ENCODE data around the gene SERPINA12. TPM values are rescaled to one million over a fixed set of nuclear protein-coding genes. Genes with fewer than 3 reads are reported as not detected.

SERPINA12 gene
- total and polyA plus RNA-seq, 8 donors = not detected

DNA sequence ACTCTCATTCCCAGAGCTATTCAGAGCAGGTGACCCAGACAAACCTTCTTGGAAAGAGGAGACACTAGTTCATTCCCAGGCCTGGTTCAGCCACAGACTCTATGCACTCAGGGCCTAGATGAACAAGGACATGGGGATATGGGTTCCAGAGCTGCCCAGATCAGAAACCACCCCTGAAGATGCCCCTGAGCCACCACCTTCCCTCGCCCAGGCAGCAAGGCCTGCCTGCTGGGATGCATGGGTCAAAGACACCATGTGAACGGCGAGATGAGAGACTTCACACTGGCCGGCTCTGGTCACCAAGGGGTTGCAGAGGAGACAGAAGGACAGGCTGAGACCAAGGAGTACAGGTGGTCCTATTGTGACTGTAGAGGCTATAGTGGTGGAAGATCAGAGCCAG lies 4.1 kb downstream of the SERPINA12 start:
- no peaks in the 10 kb centered on the region for H3K9me3 ChIP-seq
- TF ChIP-seq, protein P1, sequence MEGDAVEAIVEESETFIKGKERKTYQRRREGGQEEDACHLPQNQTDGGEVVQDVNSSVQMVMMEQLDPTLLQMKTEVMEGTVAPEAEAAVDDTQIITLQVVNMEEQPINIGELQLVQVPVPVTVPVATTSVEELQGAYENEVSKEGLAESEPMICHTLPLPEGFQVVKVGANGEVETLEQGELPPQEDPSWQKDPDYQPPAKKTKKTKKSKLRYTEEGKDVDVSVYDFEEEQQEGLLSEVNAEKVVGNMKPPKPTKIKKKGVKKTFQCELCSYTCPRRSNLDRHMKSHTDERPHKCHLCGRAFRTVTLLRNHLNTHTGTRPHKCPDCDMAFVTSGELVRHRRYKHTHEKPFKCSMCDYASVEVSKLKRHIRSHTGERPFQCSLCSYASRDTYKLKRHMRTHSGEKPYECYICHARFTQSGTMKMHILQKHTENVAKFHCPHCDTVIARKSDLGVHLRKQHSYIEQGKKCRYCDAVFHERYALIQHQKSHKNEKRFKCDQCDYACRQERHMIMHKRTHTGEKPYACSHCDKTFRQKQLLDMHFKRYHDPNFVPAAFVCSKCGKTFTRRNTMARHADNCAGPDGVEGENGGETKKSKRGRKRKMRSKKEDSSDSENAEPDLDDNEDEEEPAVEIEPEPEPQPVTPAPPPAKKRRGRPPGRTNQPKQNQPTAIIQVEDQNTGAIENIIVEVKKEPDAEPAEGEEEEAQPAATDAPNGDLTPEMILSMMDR (IDR thresholded peaks at IDR 0.05) = no peak
- no peak overlapping the region for H3K4me3 ChIP-seq
- ATAC-seq (no peak), FAIRE-seq (no peak), DNase-seq (no peak)
- H3K27ac ChIP-seq = no peak overlapping the region
- 92 to 95% methylated on average over 4 of the region's 4 CpGs for WGBS, 2 donors
- intact Hi-C loops (cut with DNase I) = no loop called here
- H3K36me3 ChIP-seq = no peaks in the 10 kb centered on the region
- no peaks in the 10 kb centered on the region for H3K27me3 ChIP-seq
- H3K4me1 ChIP-seq = no peaks in the 10 kb centered on the region

DNA sequence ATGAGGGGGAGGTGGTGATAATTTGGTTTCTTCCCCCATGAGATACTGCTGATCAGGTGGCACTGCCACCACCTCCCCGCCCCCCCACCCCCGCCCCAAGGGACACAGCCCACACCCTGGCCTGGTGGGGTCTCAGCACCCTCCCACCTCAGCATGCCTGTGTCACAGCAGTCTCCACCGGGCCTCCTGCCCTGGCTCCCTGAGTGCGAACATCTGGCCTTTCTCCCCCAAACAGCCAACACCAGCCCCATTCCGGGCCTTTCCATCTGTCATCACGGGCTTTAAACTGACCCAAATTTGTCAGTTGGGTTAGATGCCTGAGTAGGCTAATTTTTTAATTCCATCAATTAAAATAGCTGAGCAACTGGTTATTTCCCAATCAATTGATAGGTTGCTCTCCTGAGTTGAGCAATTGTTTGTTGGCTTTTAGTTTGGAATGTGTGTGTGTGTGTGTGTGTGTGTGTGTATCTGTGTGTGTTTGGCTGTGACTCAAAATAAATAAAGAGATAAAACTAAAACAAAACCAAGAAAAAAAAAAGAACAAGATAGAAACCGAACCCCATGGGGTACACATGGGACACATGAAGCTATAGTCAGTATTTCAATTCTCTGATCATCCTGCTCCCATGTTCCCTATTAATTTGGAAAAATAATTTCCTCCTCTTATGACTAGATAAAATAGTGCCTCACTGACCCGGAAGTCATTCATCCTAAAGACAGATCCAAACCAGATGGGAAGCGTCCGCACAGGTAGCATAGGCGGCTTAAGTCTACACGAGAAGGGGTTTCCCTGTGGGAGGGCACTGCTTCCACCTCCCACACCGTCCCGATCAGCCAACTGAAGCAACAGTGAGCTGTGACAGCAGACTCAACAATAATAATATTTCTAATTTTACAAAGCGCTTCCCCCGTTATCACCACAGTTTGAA lies 7.4 kb downstream of the SERPINA12 start:
- no peaks in the 10 kb centered on the region for H3K9me3 ChIP-seq
- no peaks in the 10 kb centered on the region for H3K36me3 ChIP-seq
- H3K27me3 ChIP-seq = no peaks in the 10 kb centered on the region
- H3K4me1 ChIP-seq = no peaks in the 10 kb centered on the region
- no peak overlapping the region for H3K4me3 ChIP-seq
- intact Hi-C loops (cut with DNase I) = no loop called here
- DNase-seq = no peak
- no peak for FAIRE-seq
- TF ChIP-seq, protein P1 (IDR thresholded peaks at IDR 0.05) = no peak
- WGBS, 2 donors = 60 to 64% methylated on average over 14 to 16 of the region's 16 CpGs
- ATAC-seq = peak in 3 of 4 donors; percentile 9 to 44 (median 23)
- H3K27ac ChIP-seq = no peak overlapping the region

DNA sequence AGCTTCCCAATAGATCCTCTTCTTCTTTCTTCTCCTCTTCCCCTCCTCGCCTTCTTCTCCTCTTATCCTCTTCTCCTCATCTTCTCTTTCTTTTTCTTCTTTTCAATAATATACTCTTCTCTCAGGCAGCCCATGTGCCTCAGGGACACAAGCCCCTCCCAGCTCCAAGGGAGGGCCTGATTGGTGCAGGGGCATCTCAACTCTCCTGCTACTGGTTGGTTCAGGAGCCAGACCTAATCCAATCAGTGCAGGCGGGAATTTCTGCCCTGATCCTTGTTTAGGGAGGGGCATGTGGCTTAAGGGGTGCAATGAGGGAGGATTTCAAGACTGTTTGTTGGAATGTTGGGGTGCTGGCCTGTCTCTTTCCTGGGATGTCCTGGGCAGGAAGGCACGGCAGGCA lies 9.0 kb downstream of the SERPINA12 start:
- DNase-seq = no peak
- intact Hi-C loops (cut with DNase I) = no loop called here

DNA sequence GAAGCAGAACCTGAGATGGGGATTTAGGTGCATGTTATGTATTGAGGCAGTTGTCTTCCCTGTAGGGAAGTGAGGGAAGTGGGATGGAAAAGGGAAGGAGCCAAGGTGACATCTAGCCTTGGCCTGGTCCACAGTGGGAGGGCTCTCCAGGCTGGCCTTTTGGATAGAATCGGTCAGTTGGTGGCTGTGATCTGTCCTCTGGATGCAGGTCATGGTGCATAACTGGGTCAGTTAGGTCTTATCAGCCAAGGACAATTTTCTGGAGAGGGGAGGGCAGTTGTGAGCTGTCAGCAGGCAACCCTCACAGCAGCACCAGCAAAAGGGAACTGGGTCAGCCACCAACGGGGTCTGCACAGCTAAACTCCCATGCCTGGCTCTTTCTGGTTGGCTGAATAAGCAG lies 9.6 kb downstream of the SERPINA12 start:
- intact Hi-C loops (cut with DNase I) = no loop called here
- no peaks in the 10 kb centered on the region for H3K36me3 ChIP-seq
- no peaks in the 10 kb centered on the region for H3K9me3 ChIP-seq
- H3K27ac ChIP-seq = no peak overlapping the region
- DNase-seq = no peak
- ATAC-seq = no peak
- 57 to 60% methylated on average over 2 of the region's 2 CpGs for WGBS, 2 donors
- TF ChIP-seq, protein P1 (IDR thresholded peaks at IDR 0.05) = no peak
- H3K4me1 ChIP-seq = no peaks in the 10 kb centered on the region
- FAIRE-seq = no peak
- no peaks in the 10 kb centered on the region for H3K27me3 ChIP-seq
- H3K4me3 ChIP-seq = no peak overlapping the region

More for the DNA sequence above, 9.0 kb downstream of the SERPINA12 start:
- TF ChIP-seq, protein P1 (IDR thresholded peaks at IDR 0.05) = no peak
- Histone ChIP-seq H3K9me3 (no peaks in the 10 kb centered on the region), H3K27ac (no peak overlapping the region), H3K36me3 (no peaks in the 10 kb centered on the region), H3K4me3 (no peak overlapping the region), H3K4me1 (no peaks in the 10 kb centered on the region), H3K27me3 (no peaks in the 10 kb centered on the region)
- 76 to 82% methylated on average over 3 of the region's 3 CpGs for WGBS, 2 donors
- ATAC-seq (no peak), FAIRE-seq (no peak)

DNA sequence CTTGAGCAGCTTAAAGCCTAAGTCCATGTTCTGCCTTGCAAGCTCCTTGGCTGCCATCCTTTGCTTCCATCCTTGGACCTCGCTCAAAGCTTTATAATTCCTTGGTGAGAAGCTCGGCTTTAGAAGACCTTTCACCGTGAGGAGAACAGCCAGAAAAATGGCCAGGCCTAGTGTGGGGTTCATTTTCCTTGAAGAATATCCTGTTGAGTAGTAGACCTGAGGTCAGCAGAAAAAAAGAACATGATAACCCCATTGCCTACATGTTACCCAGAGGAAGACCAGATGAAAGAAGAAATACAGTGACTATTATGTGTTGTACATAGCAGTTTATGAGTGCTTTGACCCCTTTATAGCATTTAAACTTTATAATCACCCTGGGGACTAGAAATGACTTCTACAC lies 11.1 kb downstream of the SERPINA12 start:
- WGBS, 2 donors = 80 to 91% methylated on average over 3 of the region's 3 CpGs
- no peaks in the 10 kb centered on the region for H3K27me3 ChIP-seq
- intact Hi-C loops (cut with DNase I) = no loop called here
- H3K4me3 ChIP-seq = no peak overlapping the region
- H3K27ac ChIP-seq = no peak overlapping the region
- TF ChIP-seq, protein P1 (IDR thresholded peaks at IDR 0.05) = no peak
- FAIRE-seq (no peak), DNase-seq (no peak), ATAC-seq (no peak)
- no peaks in the 10 kb centered on the region for H3K36me3 ChIP-seq
- no peaks in the 10 kb centered on the region for H3K9me3 ChIP-seq
- H3K4me1 ChIP-seq = no peaks in the 10 kb centered on the region

Measured in pancreas (tissue), 10 donors.